ENCODE results near the gene MAGOHB.

MAGOHB gene

GRCh38 chr12:10618338-10618987 is 5.1 kb upstream of the MAGOHB start:
- H3K27ac ChIP-seq (ENCODE audit: low read depth, low read length), result no peak overlapping the region
- no peak overlapping the region for H3K4me3 ChIP-seq (ENCODE audit: low read length)
- DNase-seq, result no peak
- H2BK120ac ChIP-seq (ENCODE audit: low read depth, low read length), result no peak overlapping the region
- no peak overlapping the region for H3K18ac ChIP-seq (ENCODE audit: low read length)
- no peaks in the 10 kb centered on the region for H3K79me2 ChIP-seq (ENCODE audit: control insufficient read depth, insufficient read depth, low read length)
- H3K4ac ChIP-seq (ENCODE audit: low read depth, low read length), result no peak overlapping the region
- H3K23ac ChIP-seq (ENCODE audit: low read length), result no peak overlapping the region
- no peak overlapping the region for H3K56ac ChIP-seq (ENCODE audit: low read length)
- no peak overlapping the region for H2BK15ac ChIP-seq (replicated peaks; ENCODE audit: low read depth)
- no CpG with 5 or more reads among the region's 5 CpGs for WGBS (ENCODE audit: extremely low coverage, insufficient coverage, low lambda C conversion rate)
- no peak overlapping the region for H4K8ac ChIP-seq (ENCODE audit: low read depth, low read length)
- no peak overlapping the region for H2AK5ac ChIP-seq (ENCODE audit: low read length)
- no peak overlapping the region for H4K5ac ChIP-seq (ENCODE audit: low read length)
- H3K36me3 ChIP-seq (ENCODE audit: control insufficient read depth, insufficient read depth, low read length), result no peaks in the 10 kb centered on the region
- H3K79me1 ChIP-seq (ENCODE audit: low read length), result no peaks in the 10 kb centered on the region
- no peak overlapping the region for H2BK5ac ChIP-seq (ENCODE audit: low read length)
- H3K27me3 ChIP-seq (ENCODE audit: insufficient read depth, low read length, poor library complexity), result no peaks in the 10 kb centered on the region
- H3K4me2 ChIP-seq (ENCODE audit: low read length), result no peak overlapping the region
- H3K4me1 ChIP-seq (ENCODE audit: control insufficient read depth, low read depth, low read length), result no peaks in the 10 kb centered on the region
- no peak overlapping the region for H3K9ac ChIP-seq (ENCODE audit: low read length)

GRCh38 chr12:10617863-10618262 is 4.5 kb upstream of the MAGOHB start:
- DNase-seq, result no peak
- H3K9ac ChIP-seq (ENCODE audit: low read length), result no peak overlapping the region
- no CpG with 5 or more reads among the region's 6 CpGs for WGBS (ENCODE audit: extremely low coverage, insufficient coverage, low lambda C conversion rate)

GRCh38 chr12:10615532-10615931 is 2.1 kb upstream of the MAGOHB start:
- no peak overlapping the region for H2BK15ac ChIP-seq (replicated peaks; ENCODE audit: low read depth)
- no peak overlapping the region for H3K4me2 ChIP-seq (ENCODE audit: low read length)
- no peaks in the 10 kb centered on the region for H3K4me1 ChIP-seq (ENCODE audit: control insufficient read depth, low read depth, low read length)
- no peak overlapping the region for H3K9ac ChIP-seq (ENCODE audit: low read length)
- no peak overlapping the region for H3K56ac ChIP-seq (ENCODE audit: low read length)
- H3K36me3 ChIP-seq (ENCODE audit: control insufficient read depth, insufficient read depth, low read length), result no peaks in the 10 kb centered on the region
- no peak overlapping the region for H4K5ac ChIP-seq (ENCODE audit: low read length)
- H2BK5ac ChIP-seq (ENCODE audit: low read length), result no peak overlapping the region
- WGBS (ENCODE audit: extremely low coverage, insufficient coverage, low lambda C conversion rate), result no CpG with 5 or more reads among the region's 4 CpGs
- H2AK5ac ChIP-seq (ENCODE audit: low read length), result no peak overlapping the region
- H4K8ac ChIP-seq (ENCODE audit: low read depth, low read length), result no peak overlapping the region
- no peak overlapping the region for H2BK120ac ChIP-seq (ENCODE audit: low read depth, low read length)
- H3K18ac ChIP-seq (ENCODE audit: low read length), result no peak overlapping the region
- peaks cover 18% of the 10 kb centered on the region for H3K79me2 ChIP-seq (ENCODE audit: control insufficient read depth, insufficient read depth, low read length)
- H3K27ac ChIP-seq (ENCODE audit: low read depth, low read length), result no peak overlapping the region
- no peak overlapping the region for H3K4me3 ChIP-seq (ENCODE audit: low read length)
- H3K4ac ChIP-seq (ENCODE audit: low read depth, low read length), result no peak overlapping the region
- no peaks in the 10 kb centered on the region for H3K27me3 ChIP-seq (ENCODE audit: insufficient read depth, low read length, poor library complexity)
- DNase-seq, result peak; percentile 15
- no peak overlapping the region for H3K23ac ChIP-seq (ENCODE audit: low read length)
- peaks cover 4% of the 10 kb centered on the region for H3K79me1 ChIP-seq (ENCODE audit: low read length)

More at GRCh38 chr12:10617863-10618262, 4.5 kb upstream of the MAGOHB start:
- no peak overlapping the region for H3K18ac ChIP-seq (ENCODE audit: low read length)
- no peak overlapping the region for H3K4ac ChIP-seq (ENCODE audit: low read depth, low read length)
- H3K79me1 ChIP-seq (ENCODE audit: low read length), result no peaks in the 10 kb centered on the region
- H3K27ac ChIP-seq (ENCODE audit: low read depth, low read length), result no peak overlapping the region
- no peaks in the 10 kb centered on the region for H3K27me3 ChIP-seq (ENCODE audit: insufficient read depth, low read length, poor library complexity)
- H3K4me3 ChIP-seq (ENCODE audit: low read length), result no peak overlapping the region
- H2BK15ac ChIP-seq (replicated peaks; ENCODE audit: low read depth), result no peak overlapping the region
- H3K4me1 ChIP-seq (ENCODE audit: control insufficient read depth, low read depth, low read length), result no peaks in the 10 kb centered on the region
- no peak overlapping the region for H4K8ac ChIP-seq (ENCODE audit: low read depth, low read length)
- H2AK5ac ChIP-seq (ENCODE audit: low read length), result no peak overlapping the region
- H3K23ac ChIP-seq (ENCODE audit: low read length), result no peak overlapping the region
- no peak overlapping the region for H3K56ac ChIP-seq (ENCODE audit: low read length)
- no peak overlapping the region for H4K5ac ChIP-seq (ENCODE audit: low read length)
- no peaks in the 10 kb centered on the region for H3K36me3 ChIP-seq (ENCODE audit: control insufficient read depth, insufficient read depth, low read length)
- no peak overlapping the region for H2BK120ac ChIP-seq (ENCODE audit: low read depth, low read length)
- no peak overlapping the region for H2BK5ac ChIP-seq (ENCODE audit: low read length)
- H3K79me2 ChIP-seq (ENCODE audit: control insufficient read depth, insufficient read depth, low read length), result peaks cover 5% of the 10 kb centered on the region
- H3K4me2 ChIP-seq (ENCODE audit: low read length), result no peak overlapping the region

DNA sequence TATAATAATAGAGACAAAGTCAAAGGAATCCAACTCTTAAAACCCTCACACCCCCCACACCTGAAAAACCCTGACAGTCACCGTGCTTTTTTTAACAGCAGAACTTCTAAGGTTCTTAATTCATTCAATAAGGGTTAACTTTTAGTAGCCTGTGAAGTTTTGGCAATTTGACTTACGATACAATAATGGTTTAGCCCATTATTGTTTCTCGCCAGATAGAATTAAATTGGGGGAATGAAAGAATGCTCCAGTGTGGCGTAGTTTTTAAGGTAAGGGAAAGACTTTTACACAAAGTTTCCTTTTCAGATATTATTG is 604 bp upstream of the MAGOHB start:
- H2BK15ac ChIP-seq (replicated peaks; ENCODE audit: low read depth), result peak overlapping the region; percentile 36
- H3K4me2 ChIP-seq (ENCODE audit: low read length), result peak overlapping the region; percentile 53
- H3K27me3 ChIP-seq (ENCODE audit: insufficient read depth, low read length, poor library complexity), result no peaks in the 10 kb centered on the region
- no peak overlapping the region for H2AK5ac ChIP-seq (ENCODE audit: low read length)
- peak overlapping the region; percentile 98 for H3K56ac ChIP-seq (ENCODE audit: low read length)
- no peak overlapping the region for H3K27ac ChIP-seq (ENCODE audit: low read depth, low read length)
- H3K79me2 ChIP-seq (ENCODE audit: control insufficient read depth, insufficient read depth, low read length), result peaks cover 18% of the 10 kb centered on the region
- H2BK5ac ChIP-seq (ENCODE audit: low read length), result no peak overlapping the region
- H3K23ac ChIP-seq (ENCODE audit: low read length), result no peak overlapping the region
- peaks cover 4% of the 10 kb centered on the region for H3K79me1 ChIP-seq (ENCODE audit: low read length)
- H3K18ac ChIP-seq (ENCODE audit: low read length), result no peak overlapping the region
- peak overlapping the region; percentile 79 for H3K4me3 ChIP-seq (ENCODE audit: low read length)
- WGBS (ENCODE audit: extremely low coverage, insufficient coverage, low lambda C conversion rate), result no CpG with 5 or more reads among the region's 4 CpGs
- no peak overlapping the region for H3K4ac ChIP-seq (ENCODE audit: low read depth, low read length)
- peak overlapping the region; percentile 99 for H3K9ac ChIP-seq (ENCODE audit: low read length)
- peak overlapping the region; percentile 72 for H4K5ac ChIP-seq (ENCODE audit: low read length)
- no peaks in the 10 kb centered on the region for H3K4me1 ChIP-seq (ENCODE audit: control insufficient read depth, low read depth, low read length)
- H4K8ac ChIP-seq (ENCODE audit: low read depth, low read length), result no peak overlapping the region
- H2BK120ac ChIP-seq (ENCODE audit: low read depth, low read length), result no peak overlapping the region
- no peak for DNase-seq
- no peaks in the 10 kb centered on the region for H3K36me3 ChIP-seq (ENCODE audit: control insufficient read depth, insufficient read depth, low read length)

DNA sequence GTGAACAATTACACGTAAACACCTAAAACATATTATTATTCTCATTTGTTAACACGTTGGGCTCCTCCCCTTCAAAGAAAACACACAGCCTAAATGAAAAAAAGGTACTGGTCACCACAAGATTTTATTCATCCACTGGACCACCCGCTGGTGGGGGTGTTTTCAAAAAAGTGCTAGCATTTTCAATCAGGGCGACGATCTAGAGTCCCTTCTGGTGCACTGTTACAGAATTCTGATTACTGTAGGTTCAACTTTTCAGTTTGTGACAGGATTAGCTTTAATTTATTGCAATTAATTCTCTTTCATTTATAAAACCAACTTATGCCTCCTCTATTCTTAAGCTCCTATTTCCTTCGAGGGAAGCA is 443 bp downstream of the MAGOHB start:
- Histone ChIP-seq H3K27me3 (ENCODE audit: insufficient read depth, low read length, poor library complexity) (no peaks in the 10 kb centered on the region), H4K8ac (ENCODE audit: low read depth, low read length) (peak overlapping the region; percentile 94), H3K4me3 (ENCODE audit: low read length) (peak overlapping the region; percentile 99), H4K5ac (ENCODE audit: low read length) (peak overlapping the region; percentile 66), H3K23ac (ENCODE audit: low read length) (peak overlapping the region; percentile 84), H3K4me2 (ENCODE audit: low read length) (peak overlapping the region; percentile 98), H3K18ac (ENCODE audit: low read length) (peak overlapping the region; percentile 69), H3K79me2 (ENCODE audit: control insufficient read depth, insufficient read depth, low read length) (peaks cover 18% of the 10 kb centered on the region), H3K27ac (ENCODE audit: low read depth, low read length) (no peak overlapping the region), H3K9ac (ENCODE audit: low read length) (peak overlapping the region; percentile 99), H3K56ac (ENCODE audit: low read length) (peak overlapping the region; percentile 98), H2BK120ac (ENCODE audit: low read depth, low read length) (no peak overlapping the region), H2AK5ac (ENCODE audit: low read length) (peak overlapping the region; percentile 40), H3K36me3 (ENCODE audit: control insufficient read depth, insufficient read depth, low read length) (no peaks in the 10 kb centered on the region), H3K4ac (ENCODE audit: low read depth, low read length) (peak overlapping the region; percentile 82), H3K79me1 (ENCODE audit: low read length) (peaks cover 4% of the 10 kb centered on the region), H3K4me1 (ENCODE audit: control insufficient read depth, low read depth, low read length) (no peaks in the 10 kb centered on the region), H2BK15ac (replicated peaks; ENCODE audit: low read depth) (no peak overlapping the region), H2BK5ac (ENCODE audit: low read length) (peak overlapping the region; percentile 81)
- no CpG with 5 or more reads among the region's 6 CpGs for WGBS (ENCODE audit: extremely low coverage, insufficient coverage, low lambda C conversion rate)
- peak; percentile 55 for DNase-seq

GRCh38 chr12:10612110-10612509 is 1.3 kb downstream of the MAGOHB start:
- no peak overlapping the region for H3K18ac ChIP-seq (ENCODE audit: low read length)
- no peak overlapping the region for H2AK5ac ChIP-seq (ENCODE audit: low read length)
- H2BK5ac ChIP-seq (ENCODE audit: low read length), result no peak overlapping the region
- peaks cover 18% of the 10 kb centered on the region for H3K79me2 ChIP-seq (ENCODE audit: control insufficient read depth, insufficient read depth, low read length)
- no CpG with 5 or more reads among the region's 6 CpGs for WGBS (ENCODE audit: extremely low coverage, insufficient coverage, low lambda C conversion rate)
- H4K8ac ChIP-seq (ENCODE audit: low read depth, low read length), result no peak overlapping the region
- no peaks in the 10 kb centered on the region for H3K27me3 ChIP-seq (ENCODE audit: insufficient read depth, low read length, poor library complexity)
- no peak overlapping the region for H3K4me3 ChIP-seq (ENCODE audit: low read length)
- H4K5ac ChIP-seq (ENCODE audit: low read length), result no peak overlapping the region
- H3K4ac ChIP-seq (ENCODE audit: low read depth, low read length), result no peak overlapping the region
- peak overlapping the region; percentile 98 for H3K56ac ChIP-seq (ENCODE audit: low read length)
- H3K36me3 ChIP-seq (ENCODE audit: control insufficient read depth, insufficient read depth, low read length), result peaks cover 2% of the 10 kb centered on the region
- no peak overlapping the region for H2BK120ac ChIP-seq (ENCODE audit: low read depth, low read length)
- no peak overlapping the region for H2BK15ac ChIP-seq (replicated peaks; ENCODE audit: low read depth)
- H3K27ac ChIP-seq (ENCODE audit: low read depth, low read length), result no peak overlapping the region
- peak overlapping the region; percentile 98 for H3K4me2 ChIP-seq (ENCODE audit: low read length)
- H3K9ac ChIP-seq (ENCODE audit: low read length), result peak overlapping the region; percentile 99
- H3K4me1 ChIP-seq (ENCODE audit: control insufficient read depth, low read depth, low read length), result no peaks in the 10 kb centered on the region
- peaks cover 4% of the 10 kb centered on the region for H3K79me1 ChIP-seq (ENCODE audit: low read length)
- no peak for DNase-seq
- H3K23ac ChIP-seq (ENCODE audit: low read length), result no peak overlapping the region
